Naive B cell (primary cell): Measurements from ENCODE around the gene PGGHG. TPM values are rescaled to one million over a fixed set of nuclear protein-coding genes. Genes with fewer than 3 reads are reported as not detected.
A peak's percentile ranks its signal among the peaks of the same experiment; 100 is the strongest.
"Not testable (repeated sequence)": the region's sequence is repeated elsewhere in the genome, so short reads cannot be mapped to it uniquely, and the experiment has no call there.

Experiments
- ATAC-seq, 2 donors: fragments of 150-1000 bp; cut with Tn5 transposase; 2 replicates each; pipeline ENCODE4 v1.10.0; 2021; ENCODE audit warnings: low read depth in 2 of 2, mild to moderate bottlenecking in 2 of 2, moderate library complexity in 2 of 2
- DNase-seq: peaks from one replicate; pipeline ENCODE4 v3.0.0; 2022
- H3K27ac Mint-ChIP-seq, 6 donors: one replicate each; pipeline ENCODE4 v1.8.0; 2020 to 2022; ENCODE audit warnings: mild to moderate bottlenecking in 6 of 6, mixed read lengths in 6 of 6, moderate library complexity in 5 of 6, inconsistent platforms in 2 of 6
- H3K27me3 Mint-ChIP-seq, 3 donors: one replicate each; pipeline ENCODE4 v1.8.0; 2021 to 2022; ENCODE audit warnings: mixed read lengths in 3 of 3, mild to moderate bottlenecking in 1 of 3
- H3K36me3 Mint-ChIP-seq, 2 donors: one replicate each; pipeline ENCODE4 v1.8.0; 2020 to 2022; ENCODE audit warnings: mixed read lengths in 2 of 2, inconsistent platforms in 1 of 2, mild to moderate bottlenecking in 1 of 2
- H3K4me1 Mint-ChIP-seq, 3 donors: one replicate each; pipeline ENCODE4 v1.8.0; 2020 to 2022; ENCODE audit warnings: mixed read lengths in 3 of 3, inconsistent platforms in 1 of 3, mild to moderate bottlenecking in 1 of 3, moderate library complexity in 1 of 3
- H3K4me3 Mint-ChIP-seq, 8 donors: one replicate each; pipeline ENCODE4 v1.8.0; 2020 to 2022; ENCODE audit warnings: mild to moderate bottlenecking in 8 of 8, mixed read lengths in 8 of 8, moderate library complexity in 8 of 8, inconsistent platforms in 2 of 8
- H3K9me3 Mint-ChIP-seq, 7 donors: one replicate each; pipeline ENCODE4 v1.8.0; 2020 to 2022; ENCODE audit warnings: mixed read lengths in 7 of 7, mild to moderate bottlenecking in 5 of 7, inconsistent platforms in 2 of 7, moderate library complexity in 1 of 7
- polyA plus RNA-seq, 6 donors: library from polyadenylated mRNA; unstranded; fragments of 300-500 nt; fragmentation: Illumina TruSeq; gene quantifications; one replicate each; pipeline ENCODE4 v1.2.3, GENCODE V29; 2021; ENCODE audit warnings: low read depth in 6 of 6

PGGHG gene
- polyA plus RNA-seq, 6 donors from 2014 or later = 3.4 to 8.3 (median 4.3) TPM

DNA sequence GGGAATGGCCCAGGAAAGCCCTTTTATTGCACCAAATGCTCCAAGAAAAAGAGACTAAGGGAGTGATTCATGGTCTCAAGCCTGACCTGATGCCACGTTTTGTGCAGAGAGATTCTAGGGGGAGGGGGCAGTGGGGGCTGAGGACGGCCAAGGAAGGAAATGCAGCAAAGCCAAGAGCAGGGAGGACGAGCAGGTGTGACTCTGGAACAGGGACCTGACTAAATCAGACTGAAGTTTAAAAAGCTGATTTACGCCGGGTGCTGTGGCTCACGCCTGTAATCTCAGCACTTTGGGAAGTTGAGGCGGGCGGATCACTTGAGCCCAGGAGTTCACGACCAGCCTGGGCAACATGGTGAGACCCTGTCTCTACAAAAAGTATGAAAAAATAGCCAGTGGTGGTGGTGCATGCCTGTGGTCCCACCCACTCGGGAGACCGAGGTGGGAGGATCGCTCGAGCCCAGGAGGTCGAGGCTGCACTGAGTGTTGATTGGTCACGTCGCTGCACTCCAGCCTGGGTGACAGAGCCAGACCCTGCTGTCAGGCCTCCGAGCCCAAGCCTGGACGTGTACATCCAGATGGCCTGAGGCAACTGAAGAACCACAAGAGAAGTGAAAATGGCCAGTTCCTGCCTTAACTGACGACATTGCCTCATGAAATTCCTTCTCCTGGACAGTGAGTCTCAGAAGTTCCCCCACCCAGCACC is 42.6 kb downstream of the PGGHG start:
- DNase-seq (no peak), ATAC-seq (no peak)
- Mint-ChIP-seq H3K4me3 (peak overlapping the region in 5 of 8 donors; percentile 49 to 75 (median 65)), H3K27ac (peak overlapping the region in 2 of 6 donors; percentile 53 to 70), H3K36me3 (no peaks in the 10 kb centered on the region), H3K4me1 (peaks cover 31 to 58% (median 35%) of the 10 kb centered on the region in 3 donors), H3K9me3 (peaks cover 0 to 4% (median 0%) of the 10 kb centered on the region in 7 donors), H3K27me3 (no peaks in the 10 kb centered on the region)

DNA sequence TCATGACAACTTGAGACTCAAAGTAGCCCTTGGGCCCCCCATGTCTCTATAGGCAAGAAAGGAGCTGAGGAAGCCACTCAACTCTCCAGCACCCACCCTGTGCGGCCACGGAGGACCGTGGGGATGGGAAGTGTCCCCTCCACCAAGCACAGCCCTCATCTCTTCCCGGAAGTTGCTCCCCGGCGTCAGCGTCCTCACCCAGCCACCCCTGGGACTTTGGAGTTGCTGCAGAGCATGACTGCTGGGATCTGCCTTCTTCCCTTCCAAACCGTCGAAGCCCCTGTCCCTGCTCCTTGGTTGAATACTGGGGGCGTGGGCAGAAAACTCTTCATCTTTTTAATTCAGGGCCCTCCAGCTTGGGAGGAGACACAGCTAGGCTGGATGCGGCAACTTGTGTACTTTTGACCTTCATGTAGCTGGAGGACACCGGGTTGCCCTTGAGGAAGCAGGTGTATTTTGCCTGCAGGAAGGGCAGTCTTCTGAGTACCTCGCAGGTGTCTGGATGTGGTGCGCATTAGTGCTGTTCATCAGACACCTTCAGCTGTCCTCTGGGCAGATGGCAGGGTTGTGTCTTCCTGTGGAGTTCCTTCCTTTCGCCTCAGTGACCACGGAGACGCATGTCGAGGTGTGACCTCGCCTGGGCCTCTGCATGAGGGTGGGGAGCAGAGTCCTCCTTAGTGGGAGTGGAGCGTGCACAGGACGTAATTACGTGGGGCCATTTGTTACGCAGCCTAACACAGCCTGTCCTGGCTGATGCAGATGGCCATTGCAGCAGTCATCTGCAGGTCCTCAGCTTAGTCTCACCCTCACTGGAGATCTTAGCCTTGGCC is 43.9 kb downstream of the PGGHG start:
- Mint-ChIP-seq H3K4me1 (peaks cover 26 to 49% (median 32%) of the 10 kb centered on the region in 3 donors), H3K27me3 (no peaks in the 10 kb centered on the region), H3K9me3 (peaks cover 0 to 4% (median 0%) of the 10 kb centered on the region in 7 donors), H3K4me3 (peak overlapping the region in 1 of 8 donors; percentile 62), H3K27ac (peak overlapping the region in 2 of 6 donors; percentile 8 to 90), H3K36me3 (no peaks in the 10 kb centered on the region)
- DNase-seq (no peak), ATAC-seq (no peak)

DNA sequence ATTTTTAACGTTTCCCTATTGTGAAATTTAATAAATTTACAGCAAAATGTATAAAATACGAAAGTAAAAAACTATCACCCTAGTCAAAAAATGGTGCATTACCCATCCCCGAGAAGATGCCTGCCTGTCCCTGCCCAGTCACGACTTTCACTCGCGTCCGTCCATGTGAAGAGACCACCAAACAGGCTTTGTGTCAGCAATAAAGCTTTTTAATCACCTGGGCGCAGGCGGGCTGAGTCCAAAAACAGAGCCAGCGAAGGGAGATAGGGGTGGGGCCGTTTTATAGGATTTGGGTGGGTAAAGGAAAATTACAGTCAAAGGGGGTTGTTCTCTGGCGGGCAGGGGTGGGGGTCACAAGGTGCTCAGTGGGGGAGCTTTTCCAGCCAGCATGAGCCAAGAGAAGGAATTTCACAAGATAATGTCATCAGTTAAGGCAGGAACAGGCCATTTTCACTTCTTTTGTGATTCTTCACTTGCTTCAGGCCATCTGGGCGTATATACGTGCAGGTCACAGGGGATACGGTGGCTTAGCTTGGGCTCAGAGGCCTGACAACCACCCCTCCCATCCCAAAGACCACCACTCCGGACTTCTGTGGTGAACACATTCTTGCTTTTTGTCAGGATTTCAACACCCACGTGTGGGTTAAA is 44.8 kb downstream of the PGGHG start:
- H3K36me3 Mint-ChIP-seq, H3K27ac Mint-ChIP-seq, H3K27me3 Mint-ChIP-seq, H3K4me3 Mint-ChIP-seq, H3K9me3 Mint-ChIP-seq, ATAC-seq, DNase-seq: not testable (repeated sequence)
- H3K4me1 Mint-ChIP-seq = peaks cover 26 to 44% (median 32%) of the 10 kb centered on the region in 3 donors

DNA sequence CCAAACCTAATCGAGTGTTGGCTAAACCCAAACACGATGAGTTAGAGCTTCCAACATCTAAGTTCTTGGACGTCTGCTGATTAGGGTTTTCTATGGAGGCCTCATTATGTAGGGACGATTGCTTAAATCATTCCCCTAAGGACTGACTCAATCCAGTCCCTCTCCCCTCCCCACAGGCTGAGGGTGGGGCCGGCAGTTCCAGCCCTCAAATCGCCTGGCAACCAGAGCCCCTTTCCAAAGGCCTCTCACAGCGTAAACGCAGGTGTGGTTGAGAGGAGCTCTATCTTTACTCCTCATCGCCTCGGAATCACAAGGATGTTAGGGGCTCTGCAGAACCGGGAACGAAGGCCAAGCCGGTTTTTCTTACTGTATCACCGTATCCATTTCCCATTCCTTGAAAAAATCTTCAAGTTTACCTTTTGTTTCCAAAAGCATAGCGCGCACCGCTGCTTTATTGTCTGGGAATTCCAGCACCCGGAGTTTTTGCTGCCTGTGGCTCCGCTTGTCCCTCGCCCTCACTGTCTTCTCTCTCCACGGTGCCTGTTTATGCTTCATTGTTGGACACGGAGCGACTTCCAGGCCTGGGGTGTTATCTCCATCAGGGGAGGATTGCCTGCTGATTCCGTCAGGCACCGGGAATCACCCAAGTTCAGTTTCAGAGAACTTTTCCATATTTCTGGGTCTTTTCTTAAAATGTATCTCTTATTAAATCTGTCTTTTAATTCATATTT is 45.5 kb downstream of the PGGHG start:
- Mint-ChIP-seq H3K9me3 (peaks cover 0 to under 1% (median 0%) of the 10 kb centered on the region in 7 donors), H3K4me3 (peak overlapping the region in 1 of 8 donors; percentile 54), H3K27me3 (no peaks in the 10 kb centered on the region), H3K27ac (peak overlapping the region in 1 of 6 donors; percentile 70), H3K4me1 (peaks cover 19 to 38% (median 30%) of the 10 kb centered on the region in 3 donors), H3K36me3 (no peaks in the 10 kb centered on the region)
- no peak for ATAC-seq
- no peak for DNase-seq

DNA sequence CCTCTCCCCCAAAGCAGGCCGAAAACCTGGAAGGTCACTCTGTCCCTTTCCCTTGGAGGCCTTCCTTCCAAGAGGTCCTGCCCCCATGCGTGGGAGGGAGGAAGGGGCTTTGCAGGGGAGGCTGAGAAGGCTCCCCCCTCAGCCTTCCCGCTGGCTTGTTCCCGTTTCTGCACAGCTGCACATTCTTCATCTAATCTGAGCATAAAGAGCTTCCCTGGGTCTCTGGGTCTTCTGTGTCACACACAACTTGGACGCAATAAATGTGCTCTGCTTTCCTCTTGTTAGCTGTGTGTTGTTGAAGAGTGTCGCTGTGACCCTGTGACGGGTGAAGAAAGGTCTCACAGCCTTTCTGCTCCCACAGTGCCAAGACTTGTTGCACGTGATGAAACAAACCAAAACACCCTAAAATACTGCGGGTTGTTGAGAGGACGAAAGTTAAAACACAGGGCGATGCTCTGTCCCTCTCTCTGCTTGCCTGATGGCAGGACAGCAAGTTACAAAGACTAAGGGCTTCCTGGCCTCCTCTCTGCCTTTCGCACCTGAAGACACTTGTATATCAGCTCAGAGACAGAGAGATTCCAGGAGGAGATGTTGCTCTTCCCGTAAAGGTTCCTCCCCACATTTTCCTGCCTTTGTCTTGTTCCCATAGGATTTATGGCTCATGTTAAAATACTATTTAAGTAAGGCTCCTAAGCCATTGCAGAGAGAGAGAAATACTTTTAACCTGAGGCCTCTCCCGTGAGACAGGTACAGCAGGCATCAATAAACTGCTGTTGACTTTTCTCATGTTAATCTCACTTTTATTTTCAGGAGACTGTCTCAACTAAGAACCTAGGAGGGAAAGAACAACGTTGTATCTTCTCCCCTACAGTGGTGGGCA is 47.1 kb downstream of the PGGHG start:
- H3K27me3 Mint-ChIP-seq = no peaks in the 10 kb centered on the region
- H3K4me3 Mint-ChIP-seq = no peak overlapping the region
- H3K36me3 Mint-ChIP-seq = peaks cover 0 to 6% of the 10 kb centered on the region in 2 donors
- peak overlapping the region in 2 of 6 donors; percentile 23 to 78 for H3K27ac Mint-ChIP-seq
- peaks cover 0 to 4% (median 0%) of the 10 kb centered on the region in 7 donors for H3K9me3 Mint-ChIP-seq
- H3K4me1 Mint-ChIP-seq = peaks cover 22 to 37% (median 24%) of the 10 kb centered on the region in 3 donors
- ATAC-seq (no peak), DNase-seq (no peak)

DNA sequence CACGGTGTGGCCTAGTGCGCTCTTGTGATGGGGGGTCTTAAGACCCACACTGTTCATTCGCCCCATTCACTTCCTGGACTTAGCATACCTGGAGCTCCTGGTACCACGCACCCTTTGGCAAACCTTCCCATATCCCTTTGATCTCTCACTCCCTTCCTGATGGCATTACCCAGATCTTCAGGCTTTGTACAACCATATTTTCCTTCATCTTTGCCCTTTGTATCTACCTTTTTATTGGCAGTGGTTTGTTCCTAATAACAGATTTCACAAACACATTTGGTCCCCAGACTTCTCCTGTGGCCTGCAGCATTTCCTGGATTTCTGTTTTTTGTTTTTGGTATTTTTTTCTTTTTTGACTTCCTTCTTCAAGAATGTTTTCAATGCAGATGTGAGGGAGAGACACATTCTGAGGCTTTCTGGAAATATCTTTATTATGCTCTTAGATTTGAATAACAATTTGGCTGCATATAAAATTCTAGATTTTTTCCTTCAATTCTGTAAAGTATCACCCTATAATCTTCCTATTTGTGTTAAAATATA is 47.8 kb downstream of the PGGHG start:
- peaks cover 0 to 7% of the 10 kb centered on the region in 2 donors for H3K36me3 Mint-ChIP-seq
- H3K4me3 Mint-ChIP-seq = no peak overlapping the region

DNA sequence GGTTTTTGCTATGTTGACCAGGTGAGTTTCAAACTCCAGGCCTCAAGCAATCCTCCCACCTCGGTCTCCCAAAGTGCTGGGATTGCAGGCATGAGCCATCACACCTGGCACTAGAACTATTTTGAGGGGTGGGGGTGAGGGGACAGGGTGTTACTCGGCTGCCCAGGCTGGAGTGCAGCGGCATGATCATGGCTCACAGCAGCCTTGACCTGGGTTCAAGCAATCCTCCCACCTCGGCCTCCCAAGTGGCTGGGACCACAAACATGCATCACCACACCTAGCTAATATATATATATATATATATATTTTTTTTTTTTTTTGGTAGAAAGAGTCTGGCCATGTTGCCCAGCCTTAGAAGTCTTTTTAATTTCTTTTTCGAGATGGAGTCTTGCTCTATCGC is 48.8 kb downstream of the PGGHG start:
- H3K27ac Mint-ChIP-seq = no peak overlapping the region
- peaks cover 0 to 7% of the 10 kb centered on the region in 2 donors for H3K36me3 Mint-ChIP-seq
- no peaks in the 10 kb centered on the region for H3K27me3 Mint-ChIP-seq
- no peak overlapping the region for H3K4me3 Mint-ChIP-seq
- ATAC-seq (no peak), DNase-seq (no peak)
- peaks cover 0 to 7% (median 2%) of the 10 kb centered on the region in 7 donors for H3K9me3 Mint-ChIP-seq
- peaks cover 28 to 43% (median 37%) of the 10 kb centered on the region in 3 donors for H3K4me1 Mint-ChIP-seq

More for the DNA sequence above, 47.8 kb downstream of the PGGHG start:
- DNase-seq (no peak), ATAC-seq (no peak)
- Mint-ChIP-seq H3K27ac (peak overlapping the region in 2 of 6 donors; percentile 23 to 33), H3K9me3 (peaks cover 0 to 7% (median 2%) of the 10 kb centered on the region in 7 donors), H3K27me3 (no peaks in the 10 kb centered on the region), H3K4me1 (peaks cover 27 to 37% (median 29%) of the 10 kb centered on the region in 3 donors)

DNA sequence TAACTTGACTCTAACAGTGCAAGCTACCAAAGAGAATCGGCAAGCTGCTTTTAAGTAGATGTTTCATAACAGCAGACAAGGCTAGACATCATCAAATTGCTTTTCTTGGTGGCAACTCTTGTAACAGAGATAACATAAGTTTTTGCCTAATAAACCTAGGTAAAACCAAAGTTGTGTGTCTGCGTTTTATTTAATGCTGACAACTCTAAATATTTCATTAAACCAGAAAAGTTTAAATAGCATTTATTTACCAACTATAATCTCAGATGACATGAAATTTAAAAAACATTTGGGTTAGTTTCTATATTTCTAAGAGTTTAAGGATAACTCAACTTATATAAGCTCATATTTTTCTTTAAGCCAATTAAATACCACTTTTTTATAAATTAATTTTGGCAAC is 51.0 kb downstream of the PGGHG start:
- H3K36me3 Mint-ChIP-seq = peaks cover 0 to 7% of the 10 kb centered on the region in 2 donors
- H3K4me1 Mint-ChIP-seq = peaks cover 28 to 48% (median 37%) of the 10 kb centered on the region in 3 donors
- no peaks in the 10 kb centered on the region for H3K27me3 Mint-ChIP-seq
- ATAC-seq (no peak), DNase-seq (no peak)
- no peak overlapping the region for H3K27ac Mint-ChIP-seq
- H3K4me3 Mint-ChIP-seq = peak overlapping the region in 1 of 8 donors; percentile 64
- peaks cover 0 to 7% (median 2%) of the 10 kb centered on the region in 7 donors for H3K9me3 Mint-ChIP-seq

DNA sequence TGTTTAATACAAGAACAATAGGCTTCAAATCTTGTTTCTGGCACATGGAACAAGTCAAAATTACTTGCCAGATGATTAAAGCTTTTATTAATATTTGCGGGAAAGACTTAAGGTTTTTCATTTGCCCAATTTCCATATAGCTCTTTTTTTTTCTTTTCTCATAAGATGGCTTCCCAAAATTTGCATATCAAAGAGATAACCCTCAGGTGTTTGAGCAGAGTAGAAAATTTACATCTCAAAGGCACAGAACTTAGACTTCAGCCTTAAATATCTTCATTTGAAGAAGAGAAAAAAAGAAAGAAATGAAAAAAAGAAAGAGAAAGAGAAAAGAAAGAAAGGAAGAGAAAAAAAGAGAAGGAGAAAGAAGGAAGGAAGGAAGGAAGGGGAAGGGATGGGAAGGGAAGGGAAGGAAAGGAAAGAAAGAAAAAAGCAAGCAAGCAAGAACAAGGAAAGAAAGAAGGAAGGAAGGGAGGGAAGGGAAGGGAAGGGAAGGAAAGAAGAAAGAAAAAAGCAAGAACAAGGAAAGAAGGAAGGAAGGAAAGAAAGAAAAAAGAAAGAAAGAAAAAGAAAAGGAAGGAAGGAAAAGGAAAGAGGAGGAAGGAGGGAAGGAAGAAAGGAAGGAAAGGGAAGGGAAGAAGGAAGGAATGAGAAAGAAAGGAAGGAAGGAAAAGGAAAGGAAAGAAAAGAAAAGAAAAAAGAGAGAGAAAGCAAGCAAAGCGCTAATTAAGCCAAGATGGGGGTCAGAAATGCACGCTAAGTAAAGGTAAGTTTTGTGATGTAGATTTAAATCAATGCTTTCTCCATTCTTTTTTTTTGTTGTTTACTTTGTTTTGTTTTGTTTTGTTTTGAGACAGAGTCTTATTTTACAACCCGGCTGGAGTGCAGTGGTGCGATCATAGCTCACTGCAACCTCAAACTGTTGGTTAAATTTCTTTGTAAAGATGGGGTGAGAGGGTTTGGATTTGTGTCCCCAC is 51.9 kb downstream of the PGGHG start:
- no peak for ATAC-seq
- no peak for DNase-seq
- peaks cover 0 to 7% of the 10 kb centered on the region in 2 donors for H3K36me3 Mint-ChIP-seq
- H3K4me1 Mint-ChIP-seq = peaks cover 25 to 43% (median 33%) of the 10 kb centered on the region in 3 donors
- H3K9me3 Mint-ChIP-seq = peaks cover 0 to 7% (median 2%) of the 10 kb centered on the region in 7 donors
- H3K4me3 Mint-ChIP-seq = peak overlapping the region in 7 of 8 donors; percentile 61 to 87 (median 74)
- H3K27ac Mint-ChIP-seq = peak overlapping the region in 4 of 6 donors; percentile 58 to 84 (median 75)
- H3K27me3 Mint-ChIP-seq = no peaks in the 10 kb centered on the region

DNA sequence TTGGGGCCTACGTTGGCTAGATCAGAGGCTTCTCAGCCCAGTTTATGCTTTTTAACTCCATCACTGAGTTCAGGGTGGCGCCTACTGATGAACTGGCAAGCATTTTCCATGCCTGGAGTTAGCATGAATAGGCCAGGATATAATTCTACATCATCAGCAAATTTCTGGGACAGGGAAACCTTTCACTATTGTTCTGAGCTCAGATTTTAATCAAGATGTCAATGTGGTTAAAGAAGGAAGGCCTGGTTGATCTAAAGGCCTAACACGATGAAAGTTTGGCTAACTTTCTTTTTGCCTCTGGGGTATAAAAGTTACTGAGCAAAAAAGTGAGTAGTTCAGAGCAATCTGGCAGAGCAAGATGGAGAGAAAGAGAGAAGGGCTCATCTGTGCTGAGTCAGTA is 53.4 kb downstream of the PGGHG start:
- Mint-ChIP-seq H3K4me3 (peak overlapping the region in 2 of 8 donors; percentile 25 to 61), H3K27ac (no peak overlapping the region), H3K27me3 (no peaks in the 10 kb centered on the region), H3K36me3 (peaks cover 0 to 7% of the 10 kb centered on the region in 2 donors), H3K4me1 (peaks cover 14 to 33% (median 22%) of the 10 kb centered on the region in 3 donors), H3K9me3 (peaks cover 0 to 7% (median 2%) of the 10 kb centered on the region in 7 donors)
- ATAC-seq (no peak), DNase-seq (no peak)
